Urothelium cell line (cell line): ENCODE measurements around the gene TADA1.
"Not testable (repeated sequence)": the region's sequence is repeated elsewhere in the genome, so short reads cannot be mapped to it uniquely, and the experiment has no call there.

Experiments used
- DNase-seq: peaks from one replicate; pipeline ENCODE4 v3.0.0; 2011; ENCODE audit warnings: low spot score, mixed read lengths
- FAIRE-seq: peaks from 2 replicates; lab custom pipeline; 2011; peaks lifted over from hg19 to GRCh38; lab: Jason Lieb, UNC

The TADA1 gene

GRCh38 chr1:166848193-166848592 is 27.9 kb downstream of the TADA1 start:
- DNase-seq (no peak), FAIRE-seq (no peak)

GRCh38 chr1:166844791-166845190 is 31.3 kb downstream of the TADA1 start:
- no peak for DNase-seq
- no peak for FAIRE-seq

DNA sequence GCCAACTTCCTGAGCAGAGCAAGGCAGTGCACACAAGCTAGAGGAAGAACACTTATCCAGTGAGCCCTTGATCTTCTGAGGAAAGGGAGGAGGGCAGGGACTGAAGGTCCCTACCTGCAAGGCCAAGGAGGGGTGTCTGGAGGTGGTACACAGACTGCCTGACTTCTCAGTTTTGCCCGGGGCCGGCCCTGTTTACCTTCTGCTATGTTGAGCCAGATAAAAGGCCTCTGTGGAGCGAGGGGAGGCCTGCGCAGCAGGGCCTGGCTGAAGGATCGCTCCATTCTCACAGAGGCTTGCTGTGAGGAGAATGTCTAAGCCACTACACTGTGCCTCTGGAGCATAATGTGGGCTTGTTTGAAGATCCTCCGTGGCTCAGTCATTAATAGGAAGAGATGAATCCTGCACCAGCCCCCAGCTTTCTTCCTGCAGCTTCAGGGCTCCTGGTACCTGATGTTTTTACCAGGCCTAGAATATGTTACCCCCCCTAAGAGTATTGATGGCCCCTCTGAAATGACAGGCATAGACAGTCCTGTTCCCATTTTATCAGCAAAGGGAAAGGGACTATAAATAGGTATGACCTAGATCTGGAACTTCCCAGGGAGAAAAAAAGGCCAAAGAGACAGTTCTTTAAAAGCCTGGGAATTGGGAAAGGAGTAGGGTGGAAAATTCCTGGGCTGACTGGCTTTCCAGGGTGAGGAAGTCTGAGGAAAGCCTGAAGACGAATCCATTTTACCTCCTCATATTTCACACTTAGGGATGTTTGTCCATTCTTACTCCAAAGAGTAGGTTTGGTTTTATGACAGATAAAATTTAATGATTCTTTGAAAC is 32.1 kb downstream of the TADA1 start:
- FAIRE-seq (no peak), DNase-seq (no peak)

- DNase-seq (no peak), FAIRE-seq (no peak)
These were observed 32.7 kb downstream of the TADA1 start for GRCh38 chr1:166843322-166843721.

- no peak for FAIRE-seq
These were observed 35.5 kb downstream of the TADA1 start for GRCh38 chr1:166840309-166841274.

GRCh38 chr1:166839600-166840308 is 36.3 kb downstream of the TADA1 start:
- peak; percentile 63 for DNase-seq
- no peak for FAIRE-seq

More at GRCh38 chr1:166840309-166841274, 35.5 kb downstream of the TADA1 start:
- DNase-seq, result peak; percentile 8

- DNase-seq (peak; percentile 95), FAIRE-seq (no peak)
These were observed 37.1 kb downstream of the TADA1 start, which contains the start of gene POGK for GRCh38 chr1:166838766-166839599. Gene POGK (plus strand): TSS chr1:166839475. CDS start chr1:166840957, 1,482 bp downstream.

- FAIRE-seq, result no peak
- no peak for DNase-seq
These were observed 39.3 kb downstream of the TADA1 start for GRCh38 chr1:166836733-166837132.

- not testable (repeated sequence) for DNase-seq, FAIRE-seq
These were observed 46.3 kb downstream of the TADA1 start for GRCh38 chr1:166829762-166830161.

DNA sequence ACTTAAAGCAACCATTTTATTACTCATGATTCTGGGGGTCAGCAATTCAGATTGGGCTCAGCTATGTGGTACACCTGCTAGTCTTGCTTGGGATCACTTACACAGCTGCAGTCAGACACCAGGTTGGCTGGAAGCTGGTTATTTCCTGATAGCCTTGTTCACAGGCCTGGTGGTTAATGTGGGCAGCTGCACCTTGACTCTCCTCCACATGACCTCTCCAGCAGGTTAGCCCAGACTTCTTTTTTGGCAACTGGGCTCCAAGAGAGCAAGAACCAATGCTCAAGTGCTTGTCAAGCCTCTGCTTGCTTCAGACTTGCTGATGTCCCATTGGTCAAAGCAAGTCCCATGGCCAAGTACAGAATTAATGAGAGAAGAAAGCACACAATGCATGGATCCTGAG is 48.6 kb downstream of the TADA1 start:
- no peak for FAIRE-seq
- no peak for DNase-seq

DNA sequence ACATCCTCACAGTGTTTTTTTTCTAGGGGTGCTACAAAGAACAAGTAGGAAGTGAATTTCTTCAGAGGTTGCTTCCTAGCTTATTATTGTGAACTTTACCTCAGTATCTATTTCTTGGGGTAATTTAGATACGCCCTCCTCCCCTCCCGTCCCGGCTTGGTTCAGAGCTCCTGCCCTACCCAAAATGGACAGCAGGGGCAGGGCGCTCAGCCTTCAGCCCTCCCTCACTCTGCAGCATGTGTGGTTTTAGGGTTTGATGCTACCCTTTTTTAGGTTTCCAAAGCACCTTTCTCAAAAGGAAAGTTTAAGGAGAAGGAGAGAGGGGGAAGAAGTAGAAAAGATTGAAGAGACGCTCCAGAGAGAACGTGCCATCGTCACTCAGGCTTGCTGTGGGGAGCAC is 53.7 kb downstream of the TADA1 start:
- FAIRE-seq (no peak), DNase-seq (no peak)

DNA sequence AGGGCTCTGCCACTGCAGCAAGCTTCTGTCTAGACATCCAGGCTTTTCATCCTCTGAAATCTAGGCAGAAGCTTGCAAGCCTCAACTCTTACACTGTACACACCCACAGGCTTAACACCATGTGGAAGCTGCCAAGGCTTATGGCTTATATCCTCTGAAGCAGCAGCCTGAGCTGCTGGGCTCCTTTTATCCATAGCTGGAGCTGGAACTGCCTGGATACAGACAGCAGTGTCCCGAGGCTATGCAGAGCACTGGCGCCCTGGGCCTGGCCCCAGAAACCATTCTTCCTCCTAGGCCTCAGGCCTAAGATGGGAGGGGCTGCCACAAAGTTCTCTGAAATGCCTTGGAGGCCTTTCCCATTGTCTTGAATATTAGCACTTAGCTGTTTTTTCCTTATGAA is 56.1 kb downstream of the TADA1 start:
- DNase-seq (no peak), FAIRE-seq (no peak)

- FAIRE-seq (no peak), DNase-seq (peak; percentile 25)
These were observed 61.5 kb downstream of the TADA1 start for GRCh38 chr1:166814611-166815010.

DNA sequence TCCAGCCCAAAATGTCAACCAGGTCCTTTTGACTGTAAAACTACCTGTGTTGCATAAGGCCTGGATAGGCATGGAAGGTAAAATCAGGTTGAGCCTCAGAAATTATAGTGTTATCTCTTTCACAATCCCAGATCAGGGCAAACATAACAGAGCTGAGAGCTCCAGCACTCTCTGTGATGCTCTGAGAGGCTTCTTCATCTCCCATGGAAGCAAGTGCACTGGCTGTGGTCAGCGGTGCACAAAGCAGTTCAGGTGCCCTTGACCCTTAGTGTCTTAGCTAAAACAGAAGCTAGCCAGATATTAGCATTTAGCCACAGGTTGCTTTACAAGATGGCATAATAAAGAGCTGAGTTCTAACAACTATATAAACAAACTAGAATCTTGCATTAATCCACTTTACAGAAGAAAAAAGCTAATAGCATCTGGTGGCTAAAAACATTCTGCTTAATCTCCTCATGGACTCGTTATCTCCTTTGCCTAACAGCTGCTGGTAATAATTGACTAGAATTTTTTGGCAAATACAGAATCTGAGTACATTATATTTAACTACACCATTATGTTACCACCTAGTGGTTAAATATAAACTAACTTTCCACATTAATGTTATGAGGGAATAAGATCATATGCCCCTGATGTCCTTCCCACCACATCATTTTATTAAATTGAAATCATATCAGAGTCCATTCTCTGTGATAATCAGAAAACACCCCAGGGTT is 62.4 kb downstream of the TADA1 start:
- no peak for FAIRE-seq
- DNase-seq, result no peak

DNA sequence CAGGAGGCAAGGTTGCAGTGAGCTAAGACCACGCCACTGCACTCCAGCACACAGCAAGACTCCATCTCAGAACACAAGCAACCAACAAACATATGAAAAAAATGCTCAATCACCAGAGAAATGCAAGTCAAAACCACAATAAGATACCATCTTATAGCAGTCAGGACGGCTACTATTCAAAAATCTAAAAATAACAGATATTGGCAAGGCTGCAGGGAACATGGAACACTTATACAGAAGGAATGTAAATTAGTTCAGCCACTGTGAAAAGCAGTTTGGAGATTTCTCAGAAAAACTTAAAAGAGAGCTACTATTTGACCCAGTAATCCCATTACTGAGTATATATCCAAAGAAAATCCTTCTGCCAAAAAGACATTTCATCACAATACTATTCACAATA is 64.4 kb downstream of the TADA1 start:
- no peak for DNase-seq
- FAIRE-seq, result no peak

- DNase-seq (no peak), FAIRE-seq (no peak)
These were observed 67.1 kb downstream of the TADA1 start for GRCh38 chr1:166808952-166809351.
